ENCODE measurements around the gene ZSWIM3.

DNA sequence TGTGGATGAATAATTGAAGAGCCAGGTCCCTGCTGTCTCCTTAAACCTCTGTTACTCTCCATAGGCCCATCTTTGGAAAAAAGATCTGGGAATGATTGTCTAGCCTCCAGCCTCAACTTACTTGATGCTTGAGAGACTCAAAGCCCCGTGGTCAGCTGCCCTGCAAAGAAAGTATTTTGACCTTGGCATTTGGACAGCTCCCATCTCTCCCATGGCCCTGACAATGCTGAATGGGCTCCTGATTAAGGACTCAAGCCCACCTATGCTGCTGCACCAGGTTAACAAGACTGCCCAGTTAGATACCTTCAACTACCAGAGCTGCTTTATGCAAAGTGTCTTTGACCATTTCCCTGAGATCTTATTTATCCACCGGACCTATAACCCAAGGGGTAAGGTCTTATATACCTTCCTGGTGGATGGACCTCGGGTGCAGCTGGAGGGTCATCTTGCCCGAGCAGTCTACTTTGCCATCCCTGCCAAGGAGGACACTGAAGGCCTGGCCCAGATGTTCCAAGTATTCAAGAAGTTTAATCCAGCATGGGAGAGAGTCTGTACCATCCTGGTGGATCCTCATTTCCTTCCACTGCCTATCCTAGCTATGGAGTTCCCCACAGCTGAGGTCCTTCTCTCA lies 25.2 kb downstream of the ZSWIM3 start:
- TF ChIP-seq, protein P1, sequence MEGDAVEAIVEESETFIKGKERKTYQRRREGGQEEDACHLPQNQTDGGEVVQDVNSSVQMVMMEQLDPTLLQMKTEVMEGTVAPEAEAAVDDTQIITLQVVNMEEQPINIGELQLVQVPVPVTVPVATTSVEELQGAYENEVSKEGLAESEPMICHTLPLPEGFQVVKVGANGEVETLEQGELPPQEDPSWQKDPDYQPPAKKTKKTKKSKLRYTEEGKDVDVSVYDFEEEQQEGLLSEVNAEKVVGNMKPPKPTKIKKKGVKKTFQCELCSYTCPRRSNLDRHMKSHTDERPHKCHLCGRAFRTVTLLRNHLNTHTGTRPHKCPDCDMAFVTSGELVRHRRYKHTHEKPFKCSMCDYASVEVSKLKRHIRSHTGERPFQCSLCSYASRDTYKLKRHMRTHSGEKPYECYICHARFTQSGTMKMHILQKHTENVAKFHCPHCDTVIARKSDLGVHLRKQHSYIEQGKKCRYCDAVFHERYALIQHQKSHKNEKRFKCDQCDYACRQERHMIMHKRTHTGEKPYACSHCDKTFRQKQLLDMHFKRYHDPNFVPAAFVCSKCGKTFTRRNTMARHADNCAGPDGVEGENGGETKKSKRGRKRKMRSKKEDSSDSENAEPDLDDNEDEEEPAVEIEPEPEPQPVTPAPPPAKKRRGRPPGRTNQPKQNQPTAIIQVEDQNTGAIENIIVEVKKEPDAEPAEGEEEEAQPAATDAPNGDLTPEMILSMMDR (IDR thresholded peaks at IDR 0.05), result no peak
- TF ChIP-seq POLR2AphosphoS5 (IDR thresholded peaks at IDR 0.05), result no peak
- TF ChIP-seq POLR2A (IDR thresholded peaks at IDR 0.05), result no peak
- TF ChIP-seq EP300 (IDR thresholded peaks at IDR 0.05; ENCODE audit: low read depth), result no peak
